Measurements from ENCODE around the gene ANTXR2.
"Not testable (repeated sequence)": the region's sequence is repeated elsewhere in the genome, so short reads cannot be mapped to it uniquely, and the experiment has no call there.

The ANTXR2 gene

GRCh38 chr4:79904331-79904730 is 168.7 kb downstream of the ANTXR2 start:
- DNase-seq = no peak

GRCh38 chr4:79900182-79900581 is 172.8 kb downstream of the ANTXR2 start:
- no peak for DNase-seq

- DNase-seq = no peak
These were observed 173.5 kb downstream of the ANTXR2 start for GRCh38 chr4:79899481-79899880.

GRCh38 chr4:79898055-79898454 is 175.0 kb downstream of the ANTXR2 start:
- DNase-seq = no peak

GRCh38 chr4:79897174-79897573 is 175.9 kb downstream of the ANTXR2 start:
- DNase-seq = no peak

GRCh38 chr4:79893456-79893855 is 179.6 kb downstream of the ANTXR2 start:
- no peak for DNase-seq

- not testable (repeated sequence) for DNase-seq
These were observed 184.0 kb downstream of the ANTXR2 start for GRCh38 chr4:79889026-79889425.

GRCh38 chr4:79886557-79886956 is 186.5 kb downstream of the ANTXR2 start:
- no peak for DNase-seq

- DNase-seq = no peak
These were observed 187.0 kb downstream of the ANTXR2 start for GRCh38 chr4:79886021-79886420.

GRCh38 chr4:79883290-79883689 is 189.7 kb downstream of the ANTXR2 start:
- no peak for DNase-seq

GRCh38 chr4:79882806-79883205 is 190.2 kb downstream of the ANTXR2 start:
- DNase-seq = no peak

GRCh38 chr4:79881407-79881806 is 191.6 kb downstream of the ANTXR2 start:
- no peak for DNase-seq

GRCh38 chr4:79877511-79877910 is 195.5 kb downstream of the ANTXR2 start:
- no peak for DNase-seq

GRCh38 chr4:79875344-79875899 is 197.6 kb downstream of the ANTXR2 start:
- DNase-seq = no peak

GRCh38 chr4:79874197-79874596 is 198.8 kb downstream of the ANTXR2 start:
- DNase-seq = no peak

- DNase-seq = no peak
These were observed 200.3 kb downstream of the ANTXR2 start for GRCh38 chr4:79872738-79873137.

GRCh38 chr4:79871961-79872360 is 201.1 kb downstream of the ANTXR2 start:
- no peak for DNase-seq

GRCh38 chr4:79869597-79870237 is 203.3 kb downstream of the ANTXR2 start:
- DNase-seq = no peak

GRCh38 chr4:79865201-79865597 is 207.8 kb downstream of the ANTXR2 start:
- no peak for DNase-seq

GRCh38 chr4:79864500-79865200 is 208.4 kb downstream of the ANTXR2 start:
- no peak for DNase-seq

GRCh38 chr4:79863333-79863732 is 209.7 kb downstream of the ANTXR2 start:
- DNase-seq = no peak

GRCh38 chr4:79862821-79863220 is 210.2 kb downstream of the ANTXR2 start:
- DNase-seq = no peak

- DNase-seq = no peak
These were observed 215.2 kb downstream of the ANTXR2 start for GRCh38 chr4:79857811-79858210.

GRCh38 chr4:79856196-79856595 is 216.8 kb downstream of the ANTXR2 start:
- DNase-seq = no peak
